Heart left ventricle (tissue), 13 donors: ENCODE results near the gene LHB.

Experiments
- POLR2A ChIP-seq, 2 donors: fragments of 450-650 bp; IDR thresholded peaks; one replicate each; pipeline ENCODE4 v1.6.1; 2017; ENCODE audit warnings: antibody characterized with exemption in 2 of 2, mild to moderate bottlenecking in 2 of 2, moderate library complexity in 2 of 2
- TF ChIP-seq, protein P1 (sequence below), 12 donors: fragments of 200-600 bp; sonication (generic) in 4 of 12; IDR thresholded peaks; one replicate each; pipeline versions ENCODE4 v1.5.0 to v1.8.0; 2018 to 2022; ENCODE audit warnings: antibody characterized with exemption in 12 of 12, mild to moderate bottlenecking in 5 of 12
- donor health status: ischemic (EF 13 %, LVEDD 7.1; RV severe dilation, severe dysfunction).
- donor health status: DM: no; HTN: yes; CAD: no.
- donor health status: DM: no; HTN: no; CAD: no.
- donor health status: ischemic (EF 25% LVEDD 6.9; RV normal size, moderate dysfunction).
- donor health status: ischemic (EF 25% LVEDD 5.7; RV mildly dilated, moderate dysfunction).
- donor health status: ischemic (EF 35%, LVEDD 5.7; RV mildly dilated, moderate dysfunction).
- donor health status: nonischemic (EF 11% LVEDD 7.7; RV severe dilation, severe dysfunction).
- donor health status: DM: yes; HTN: yes; CAD: no.
- donor health status: PGD.
- donor health status: ischemic (EF 29% LVEDD 5.4; RV normal size, mild dysfunction).
- donor health status: nonischemic (EF 23%, LVEDD 6.1; RV moderate dilation, normal function).

DNA sequence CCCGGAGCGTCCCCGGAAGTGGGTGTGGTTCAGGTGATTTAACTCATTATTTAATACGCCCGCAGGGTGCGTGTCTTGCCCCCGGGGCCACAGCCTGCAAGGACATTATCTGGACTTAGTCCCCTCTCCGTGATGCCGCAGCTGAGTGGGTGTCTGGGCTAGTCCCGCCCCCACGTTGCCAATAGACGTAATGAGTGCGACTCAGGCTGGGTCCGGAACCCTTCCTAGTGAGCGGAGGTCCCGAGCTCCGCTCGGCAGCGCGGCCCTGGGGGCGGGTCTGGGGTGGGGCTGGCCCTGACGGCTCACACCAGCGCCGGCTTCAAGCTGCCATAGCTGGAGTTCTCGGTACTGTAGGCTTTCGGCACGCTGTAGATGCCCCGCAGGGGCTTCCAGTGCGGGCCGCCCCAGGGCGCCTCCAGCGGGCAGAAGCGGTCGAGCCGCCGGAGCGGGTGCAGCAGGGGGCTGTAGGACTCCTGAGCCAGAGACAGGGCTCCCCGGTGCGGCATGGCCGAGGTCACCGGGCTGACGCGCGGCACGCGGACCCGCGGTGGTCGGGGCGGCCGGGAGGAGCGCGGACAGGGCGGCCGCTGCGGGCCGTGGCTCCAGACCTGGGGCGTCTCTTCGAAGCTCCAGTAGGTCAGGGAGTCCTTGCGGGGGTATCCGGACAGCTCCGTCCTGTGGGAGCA, 918 bp upstream of the LHB start:
- TF ChIP-seq, protein P1, sequence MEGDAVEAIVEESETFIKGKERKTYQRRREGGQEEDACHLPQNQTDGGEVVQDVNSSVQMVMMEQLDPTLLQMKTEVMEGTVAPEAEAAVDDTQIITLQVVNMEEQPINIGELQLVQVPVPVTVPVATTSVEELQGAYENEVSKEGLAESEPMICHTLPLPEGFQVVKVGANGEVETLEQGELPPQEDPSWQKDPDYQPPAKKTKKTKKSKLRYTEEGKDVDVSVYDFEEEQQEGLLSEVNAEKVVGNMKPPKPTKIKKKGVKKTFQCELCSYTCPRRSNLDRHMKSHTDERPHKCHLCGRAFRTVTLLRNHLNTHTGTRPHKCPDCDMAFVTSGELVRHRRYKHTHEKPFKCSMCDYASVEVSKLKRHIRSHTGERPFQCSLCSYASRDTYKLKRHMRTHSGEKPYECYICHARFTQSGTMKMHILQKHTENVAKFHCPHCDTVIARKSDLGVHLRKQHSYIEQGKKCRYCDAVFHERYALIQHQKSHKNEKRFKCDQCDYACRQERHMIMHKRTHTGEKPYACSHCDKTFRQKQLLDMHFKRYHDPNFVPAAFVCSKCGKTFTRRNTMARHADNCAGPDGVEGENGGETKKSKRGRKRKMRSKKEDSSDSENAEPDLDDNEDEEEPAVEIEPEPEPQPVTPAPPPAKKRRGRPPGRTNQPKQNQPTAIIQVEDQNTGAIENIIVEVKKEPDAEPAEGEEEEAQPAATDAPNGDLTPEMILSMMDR (IDR thresholded peaks at IDR 0.05) = peak in 9 of 12 donors; percentile 32 to 68 (median 50)
- TF ChIP-seq POLR2A (IDR thresholded peaks at IDR 0.05) = no peak
